WTC11 (cell line): ENCODE measurements around the gene CA7. TPM values are rescaled to one million over a fixed set of nuclear protein-coding genes. Genes with fewer than 3 reads are reported as not detected.
A peak's percentile ranks its signal among the peaks of the same experiment; 100 is the strongest.

ENCODE experiments used
- ATAC-seq: fragments of 200-7000 bp; cut with Tn5 transposase; 2 replicates; pipeline ENCODE4 v1.10.0; 2021; ENCODE audit warnings: mild to moderate bottlenecking, moderate library complexity
- CTCF ChIA-PET: fragments of 300-600 bp; sonication (Branson Sonifier 250); formaldehyde crosslinking; loops from one replicate; lab custom pipeline; 2021; ENCODE audit warnings: antibody characterized with exemption; lab: Charles Lee
- POLR2A ChIA-PET: fragments of 350-600 bp; sonication (Branson Sonifier 250); formaldehyde crosslinking; loops from one replicate; lab custom pipeline; 2021; ENCODE audit warnings: antibody characterized with exemption; lab: Charles Lee
- DNase-seq: peaks from one replicate; pipeline ENCODE4 v3.0.0; 2021; ENCODE audit warnings: low spot score
- H3K27ac Mint-ChIP-seq: 2 replicates; pipeline ENCODE4 v1.8.0; 2021; ENCODE audit warnings: mixed read lengths
- H3K27me3 Mint-ChIP-seq: 2 replicates; pipeline ENCODE4 v1.8.0; 2021; ENCODE audit warnings: low read depth, mild to moderate bottlenecking, moderate library complexity, mixed read lengths
- H3K36me3 Mint-ChIP-seq: 2 replicates; pipeline ENCODE4 v1.8.0; 2021; ENCODE audit warnings: mixed read lengths
- H3K4me1 Mint-ChIP-seq: 2 replicates; pipeline ENCODE4 v1.8.0; 2022; ENCODE audit warnings: mixed read lengths
- H3K4me3 Mint-ChIP-seq: 2 replicates; pipeline ENCODE4 v1.8.0; 2021; ENCODE audit warnings: mild to moderate bottlenecking, moderate library complexity, mixed read lengths
- H3K9me3 Mint-ChIP-seq: 2 replicates; pipeline ENCODE4 v1.8.0; 2021; ENCODE audit warnings: mixed read lengths
- ATF2 ChIP-seq: sonication (generic); formaldehyde crosslinking; IDR thresholded peaks from 2 replicates; pipeline ENCODE4 v1.8.1; 2022; ENCODE audit warnings: low read depth, missing genetic modification reagents, borderline replicate concordance
- CBFB ChIP-seq: sonication (generic); formaldehyde crosslinking; IDR thresholded peaks from 2 replicates; pipeline ENCODE4 v1.8.1; 2022; ENCODE audit warnings: mild to moderate bottlenecking, low read depth, missing genetic modification reagents
- EMX1 ChIP-seq: fragments of 250-450 bp; sonication (Bioruptor Pico); IDR thresholded peaks from 2 replicates; pipeline ENCODE4 v1.8.0; 2021; ENCODE audit warnings: mild to moderate bottlenecking
- FOXP1 ChIP-seq: sonication (generic); formaldehyde crosslinking; IDR thresholded peaks from 2 replicates; pipeline ENCODE4 v1.8.0; 2022; ENCODE audit warnings: missing genetic modification reagents, mild to moderate bottlenecking, moderate library complexity, borderline replicate concordance
- GRHL2 ChIP-seq: fragments of 250-450 bp; sonication (Bioruptor Pico); IDR thresholded peaks from 2 replicates; pipeline ENCODE4 v1.8.0; 2022; ENCODE audit warnings: mild to moderate bottlenecking, moderate library complexity; ENCODE audit not compliant: insufficient replicate concordance, severe bottlenecking
- MAX ChIP-seq: sonication (generic); formaldehyde crosslinking; IDR thresholded peaks from 2 replicates; pipeline ENCODE4 v1.8.0; 2022; ENCODE audit warnings: mild to moderate bottlenecking, missing genetic modification reagents
- MYBL2 ChIP-seq: sonication (generic); formaldehyde crosslinking; IDR thresholded peaks from 2 replicates; pipeline ENCODE4 v1.8.1; 2023; ENCODE audit warnings: mild to moderate bottlenecking, moderate library complexity, missing genetic modification reagents
- NFE2L1 ChIP-seq: sonication (generic); formaldehyde crosslinking; IDR thresholded peaks from 2 replicates; pipeline ENCODE4 v1.8.1; 2023; ENCODE audit warnings: missing genetic modification reagents
- OVOL2 ChIP-seq: fragments of 250-450 bp; sonication (Bioruptor Pico); IDR thresholded peaks from 2 replicates; pipeline ENCODE4 v1.9.0; 2021; ENCODE audit warnings: mild to moderate bottlenecking, borderline replicate concordance
- RELA ChIP-seq: sonication (generic); formaldehyde crosslinking; IDR thresholded peaks from 2 replicates; pipeline ENCODE4 v1.8.1; 2022; ENCODE audit warnings: missing genetic modification reagents, mild to moderate bottlenecking, borderline replicate concordance
- SP1 ChIP-seq: sonication (generic); formaldehyde crosslinking; conservative IDR thresholded peaks from 2 replicates; pipeline ENCODE4 v1.8.1; 2022; ENCODE audit warnings: missing genetic modification reagents
- ZNF138 ChIP-seq: sonication (generic); formaldehyde crosslinking; conservative IDR thresholded peaks from 2 replicates; pipeline ENCODE4 v1.8.1; 2022; ENCODE audit warnings: mild to moderate bottlenecking, moderate library complexity, missing genetic modification reagents
- ZNF423 ChIP-seq: fragments of 250-450 bp; sonication (Bioruptor Pico); IDR thresholded peaks from 2 replicates; pipeline ENCODE4 v2.1.2; 2022; ENCODE audit warnings: mild to moderate bottlenecking, moderate library complexity
- ZNF425 ChIP-seq: fragments of 250-450 bp; sonication (Bioruptor Pico); conservative IDR thresholded peaks from 2 replicates; pipeline ENCODE4 v1.9.0; 2021; ENCODE audit warnings: mild to moderate bottlenecking
- total RNA-seq: library from RNA; stranded (reverse); gene quantifications from 3 replicates; pipeline ENCODE4 v1.2.3, GENCODE V29; 2021
- TF ChIP-seq, protein P1 (sequence below): fragments of 200-600 bp; IDR thresholded peaks from 2 replicates; pipeline ENCODE4 v1.8.0; 2022; ENCODE audit warnings: antibody characterized with exemption
- TF ChIP-seq, protein P2 (sequence below): sonication (generic); formaldehyde crosslinking; IDR thresholded peaks from 2 replicates; pipeline ENCODE4 v1.8.1; 2023; ENCODE audit warnings: mild to moderate bottlenecking, moderate library complexity, missing genetic modification reagents
- TF ChIP-seq, protein P3 (sequence below): sonication (generic); formaldehyde crosslinking; IDR thresholded peaks from 2 replicates; pipeline ENCODE4 v1.8.0; 2022; ENCODE audit warnings: mild to moderate bottlenecking, missing genetic modification reagents
- TF ChIP-seq, protein P4 (sequence below): sonication (generic); formaldehyde crosslinking; IDR thresholded peaks from 2 replicates; pipeline ENCODE4 v1.8.1; 2023; ENCODE audit warnings: mild to moderate bottlenecking, missing genetic modification reagents

The CA7 gene
- total RNA-seq, 1 experiment from 2014 or later: 1.6 TPM

DNA sequence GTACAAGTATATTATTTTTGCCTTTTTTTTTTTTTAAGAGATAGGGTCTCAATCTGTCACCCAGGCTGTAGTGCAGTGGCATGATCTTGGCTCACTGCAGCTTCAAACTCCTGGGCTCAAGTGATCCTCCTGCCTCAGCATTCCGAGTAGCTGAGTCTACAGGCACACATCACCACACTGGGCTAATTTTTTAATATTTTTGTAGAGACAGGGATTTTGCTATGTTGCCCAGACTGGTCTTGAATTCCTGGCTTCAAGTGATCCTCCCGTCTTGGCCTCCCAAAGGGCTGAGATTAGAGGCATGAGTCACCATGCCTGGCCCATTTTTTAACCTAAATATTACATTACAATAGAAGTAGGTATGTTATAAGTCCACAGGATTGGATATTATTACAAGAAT, 46.1 kb upstream of the CA7 start:
- CTCF ChIA-PET: no interaction called here
- ATAC-seq (no peak), DNase-seq (no peak)
- no peak for TF ChIP-seq ZNF138 (CRISPR knock-in tag)
- TF ChIP-seq SP1 (CRISPR knock-in tag): no peak
- no peak for TF ChIP-seq FOXP1
- Mint-ChIP-seq H3K27me3 (no peaks in the 10 kb centered on the region; the same call in 1 of the 2 replicates), H3K36me3 (no peaks in the 10 kb centered on the region), H3K4me1 (no peaks in the 10 kb centered on the region), H3K27ac (no peak overlapping the region), H3K9me3 (no peaks in the 10 kb centered on the region), H3K4me3 (no peak overlapping the region)
- POLR2A ChIA-PET: no interaction called here

DNA sequence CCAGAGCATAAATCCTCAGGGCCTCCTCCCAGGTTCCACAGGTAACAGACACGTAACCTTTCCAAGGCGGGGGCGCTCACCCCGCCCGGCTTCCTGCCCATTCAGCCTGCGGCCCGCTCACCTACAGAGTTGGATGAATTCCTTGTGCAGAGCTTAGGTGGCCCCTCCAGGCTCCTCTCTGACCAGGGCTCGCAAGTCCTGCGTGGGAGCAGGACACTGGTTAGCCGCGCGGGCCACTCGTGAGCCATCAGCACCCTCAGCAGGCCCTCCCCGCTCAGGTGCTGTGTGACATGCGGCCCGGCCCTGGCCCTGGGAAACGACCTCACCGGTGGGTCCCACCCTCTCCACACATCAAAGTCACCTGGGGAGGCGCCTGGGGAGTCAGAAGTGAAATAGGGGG, 43.4 kb upstream of the CA7 start:
- no peak; the same call in none of the 2 replicates for ATAC-seq
- no peaks in the 10 kb centered on the region for H3K27me3 Mint-ChIP-seq
- CTCF ChIA-PET: interaction anchor here (2.1 kb wide), 1 partner anchor 30 kb away, joined by 9 read pairs; the partner anchor contains the start of gene NAE1
- POLR2A ChIA-PET: interaction anchor here (1.1 kb wide), 1 partner anchor 30 kb away, joined by 3 read pairs; the partner anchor contains the start of gene NAE1
- no peaks in the 10 kb centered on the region for H3K4me1 Mint-ChIP-seq
- no peak overlapping the region for H3K4me3 Mint-ChIP-seq
- no peak for DNase-seq
- no peak overlapping the region for H3K27ac Mint-ChIP-seq
- TF ChIP-seq RELA (CRISPR knock-in tag): no peak
- no peak for TF ChIP-seq EMX1 (CRISPR knock-in tag)
- no peak for TF ChIP-seq OVOL2 (CRISPR knock-in tag)
- no peak for TF ChIP-seq ATF2 (CRISPR knock-in tag)
- no peak for TF ChIP-seq CBFB
- TF ChIP-seq NFE2L1 (CRISPR knock-in tag): no peak
- no peak for TF ChIP-seq ZNF423
- TF ChIP-seq ZNF425: no peak
- TF ChIP-seq, all 79 proteins: peak for 0
- peaks cover 25% of the 10 kb centered on the region for H3K36me3 Mint-ChIP-seq
- no peaks in the 10 kb centered on the region for H3K9me3 Mint-ChIP-seq

DNA sequence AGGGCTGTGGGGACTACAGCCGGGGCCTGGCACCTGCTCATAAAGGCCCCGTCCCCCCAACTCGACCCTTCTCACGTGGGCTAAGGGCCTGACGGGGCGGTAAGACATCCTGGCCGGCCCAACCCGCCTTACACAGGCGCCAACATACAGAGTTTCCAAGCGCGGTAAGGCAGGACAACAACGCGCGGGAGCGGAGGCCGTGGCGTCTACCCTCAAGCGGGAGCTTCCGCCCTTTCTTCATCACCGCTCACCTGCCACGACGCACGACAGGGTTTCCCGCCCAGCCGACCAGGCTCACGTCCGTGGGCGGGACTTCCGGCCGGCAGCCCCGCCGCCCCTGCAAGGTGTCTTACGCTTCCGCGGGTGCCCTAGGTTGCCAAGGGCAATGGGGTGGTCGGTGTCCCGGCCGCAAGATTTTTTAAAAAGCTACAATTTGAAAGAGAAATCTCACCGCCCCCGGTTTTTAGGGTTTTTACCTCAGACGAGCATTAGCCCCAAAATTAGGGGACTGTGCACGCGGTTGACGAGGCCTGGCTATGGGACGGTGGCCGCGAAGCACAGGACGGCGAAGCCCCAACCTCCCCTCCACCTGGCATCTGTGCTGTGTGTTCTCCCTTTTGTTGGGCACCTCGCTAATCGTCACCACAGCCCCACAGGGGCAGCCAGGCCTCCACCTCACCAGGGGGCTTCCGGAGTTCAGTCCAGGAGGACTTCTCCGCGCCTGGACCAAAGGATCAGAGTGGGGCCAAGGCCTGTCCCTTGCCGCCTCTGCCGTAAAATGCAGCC, 42.7 kb upstream of the CA7 start, which contains the start of gene TERB1:
TSS of gene TERB1 (minus strand) at position 265 of the 786 bp plus-strand sequence. CDS start 4,786 bp downstream, outside the sequence.
- DNase-seq (peak; percentile 24), ATAC-seq (peak; percentile 67)
- H3K27ac Mint-ChIP-seq: peak within 1 kb of the TSS; percentile 45; the same call in 1 of the 2 replicates
- ChIA-PET CTCF (interaction anchor here (2.1 kb wide), 1 partner anchor 29 kb away, joined by 9 read pairs; the partner anchor contains the start of gene NAE1), POLR2A (interaction anchor here (0.6 to 1.1 kb wide), 2 partner anchors 29 to 282 kb away, joined by 3 read pairs; partner anchors contain the start of gene NAE1)
- H3K36me3 Mint-ChIP-seq: peaks cover 27% of the 10 kb centered on the region
- H3K4me1 Mint-ChIP-seq: no peaks in the 10 kb centered on the region
- TF ChIP-seq MAX (CRISPR knock-in tag) (no peak; the same call in 1 of the 2 replicates), MYBL2 (CRISPR knock-in tag) (0 out of 2 replicates have a peak, but pooled peaks have one; percentile 43), GRHL2 (CRISPR knock-in tag) (no peak), NFE2L1 (CRISPR knock-in tag) (peak; percentile 49; the same call in 1 of the 2 replicates)
- TF ChIP-seq, protein P1, sequence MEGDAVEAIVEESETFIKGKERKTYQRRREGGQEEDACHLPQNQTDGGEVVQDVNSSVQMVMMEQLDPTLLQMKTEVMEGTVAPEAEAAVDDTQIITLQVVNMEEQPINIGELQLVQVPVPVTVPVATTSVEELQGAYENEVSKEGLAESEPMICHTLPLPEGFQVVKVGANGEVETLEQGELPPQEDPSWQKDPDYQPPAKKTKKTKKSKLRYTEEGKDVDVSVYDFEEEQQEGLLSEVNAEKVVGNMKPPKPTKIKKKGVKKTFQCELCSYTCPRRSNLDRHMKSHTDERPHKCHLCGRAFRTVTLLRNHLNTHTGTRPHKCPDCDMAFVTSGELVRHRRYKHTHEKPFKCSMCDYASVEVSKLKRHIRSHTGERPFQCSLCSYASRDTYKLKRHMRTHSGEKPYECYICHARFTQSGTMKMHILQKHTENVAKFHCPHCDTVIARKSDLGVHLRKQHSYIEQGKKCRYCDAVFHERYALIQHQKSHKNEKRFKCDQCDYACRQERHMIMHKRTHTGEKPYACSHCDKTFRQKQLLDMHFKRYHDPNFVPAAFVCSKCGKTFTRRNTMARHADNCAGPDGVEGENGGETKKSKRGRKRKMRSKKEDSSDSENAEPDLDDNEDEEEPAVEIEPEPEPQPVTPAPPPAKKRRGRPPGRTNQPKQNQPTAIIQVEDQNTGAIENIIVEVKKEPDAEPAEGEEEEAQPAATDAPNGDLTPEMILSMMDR: no peak
- TF ChIP-seq, protein P2, sequence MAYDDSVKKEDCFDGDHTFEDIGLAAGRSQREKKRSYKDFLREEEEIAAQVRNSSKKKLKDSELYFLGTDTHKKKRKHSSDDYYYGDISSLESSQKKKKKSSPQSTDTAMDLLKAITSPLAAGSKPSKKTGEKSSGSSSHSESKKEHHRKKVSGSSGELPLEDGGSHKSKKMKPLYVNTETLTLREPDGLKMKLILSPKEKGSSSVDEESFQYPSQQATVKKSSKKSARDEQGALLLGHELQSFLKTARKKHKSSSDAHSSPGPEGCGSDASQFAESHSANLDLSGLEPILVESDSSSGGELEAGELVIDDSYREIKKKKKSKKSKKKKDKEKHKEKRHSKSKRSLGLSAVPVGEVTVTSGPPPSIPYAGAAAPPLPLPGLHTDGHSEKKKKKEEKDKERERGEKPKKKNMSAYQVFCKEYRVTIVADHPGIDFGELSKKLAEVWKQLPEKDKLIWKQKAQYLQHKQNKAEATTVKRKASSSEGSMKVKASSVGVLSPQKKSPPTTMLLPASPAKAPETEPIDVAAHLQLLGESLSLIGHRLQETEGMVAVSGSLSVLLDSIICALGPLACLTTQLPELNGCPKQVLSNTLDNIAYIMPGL (CRISPR knock-in tag): no peak
- TF ChIP-seq, protein P3, sequence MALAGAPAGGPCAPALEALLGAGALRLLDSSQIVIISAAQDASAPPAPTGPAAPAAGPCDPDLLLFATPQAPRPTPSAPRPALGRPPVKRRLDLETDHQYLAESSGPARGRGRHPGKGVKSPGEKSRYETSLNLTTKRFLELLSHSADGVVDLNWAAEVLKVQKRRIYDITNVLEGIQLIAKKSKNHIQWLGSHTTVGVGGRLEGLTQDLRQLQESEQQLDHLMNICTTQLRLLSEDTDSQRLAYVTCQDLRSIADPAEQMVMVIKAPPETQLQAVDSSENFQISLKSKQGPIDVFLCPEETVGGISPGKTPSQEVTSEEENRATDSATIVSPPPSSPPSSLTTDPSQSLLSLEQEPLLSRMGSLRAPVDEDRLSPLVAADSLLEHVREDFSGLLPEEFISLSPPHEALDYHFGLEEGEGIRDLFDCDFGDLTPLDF: no peak
- TF ChIP-seq, protein P4, sequence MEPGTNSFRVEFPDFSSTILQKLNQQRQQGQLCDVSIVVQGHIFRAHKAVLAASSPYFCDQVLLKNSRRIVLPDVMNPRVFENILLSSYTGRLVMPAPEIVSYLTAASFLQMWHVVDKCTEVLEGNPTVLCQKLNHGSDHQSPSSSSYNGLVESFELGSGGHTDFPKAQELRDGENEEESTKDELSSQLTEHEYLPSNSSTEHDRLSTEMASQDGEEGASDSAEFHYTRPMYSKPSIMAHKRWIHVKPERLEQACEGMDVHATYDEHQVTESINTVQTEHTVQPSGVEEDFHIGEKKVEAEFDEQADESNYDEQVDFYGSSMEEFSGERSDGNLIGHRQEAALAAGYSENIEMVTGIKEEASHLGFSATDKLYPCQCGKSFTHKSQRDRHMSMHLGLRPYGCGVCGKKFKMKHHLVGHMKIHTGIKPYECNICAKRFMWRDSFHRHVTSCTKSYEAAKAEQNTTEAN (CRISPR knock-in tag): no peak
- no peaks in the 10 kb centered on the region for H3K9me3 Mint-ChIP-seq
- no peak within 1 kb of the TSS for H3K4me3 Mint-ChIP-seq
- H3K27me3 Mint-ChIP-seq: no peaks in the 10 kb centered on the region
